ENCODE results near the gene AAMDC. TPM values are rescaled to one million over a fixed set of nuclear protein-coding genes. Genes with fewer than 3 reads are reported as not detected.

The AAMDC gene
- total RNA-seq, 1 donor from 2014 or later: 30.3 TPM

DNA sequence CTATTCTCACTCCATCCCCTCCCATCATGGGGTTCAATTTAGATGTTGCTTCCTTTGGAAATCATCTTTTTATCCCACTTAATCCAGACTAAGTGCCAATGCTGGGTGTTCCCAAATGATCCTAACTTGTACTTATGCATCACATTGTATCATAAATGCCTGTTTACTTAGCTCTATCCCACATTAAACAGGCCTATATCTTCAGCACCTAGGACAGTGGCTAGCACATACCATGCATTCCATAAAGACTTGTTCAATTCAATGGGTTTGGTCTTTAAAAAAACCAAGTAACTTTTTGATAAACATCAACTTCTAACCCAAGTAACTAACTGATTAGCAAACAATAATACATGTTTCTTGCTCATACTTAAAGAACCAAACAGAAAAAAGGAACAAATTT is 41.0 kb upstream of the AAMDC start:
- TF ChIP-seq, protein P1, sequence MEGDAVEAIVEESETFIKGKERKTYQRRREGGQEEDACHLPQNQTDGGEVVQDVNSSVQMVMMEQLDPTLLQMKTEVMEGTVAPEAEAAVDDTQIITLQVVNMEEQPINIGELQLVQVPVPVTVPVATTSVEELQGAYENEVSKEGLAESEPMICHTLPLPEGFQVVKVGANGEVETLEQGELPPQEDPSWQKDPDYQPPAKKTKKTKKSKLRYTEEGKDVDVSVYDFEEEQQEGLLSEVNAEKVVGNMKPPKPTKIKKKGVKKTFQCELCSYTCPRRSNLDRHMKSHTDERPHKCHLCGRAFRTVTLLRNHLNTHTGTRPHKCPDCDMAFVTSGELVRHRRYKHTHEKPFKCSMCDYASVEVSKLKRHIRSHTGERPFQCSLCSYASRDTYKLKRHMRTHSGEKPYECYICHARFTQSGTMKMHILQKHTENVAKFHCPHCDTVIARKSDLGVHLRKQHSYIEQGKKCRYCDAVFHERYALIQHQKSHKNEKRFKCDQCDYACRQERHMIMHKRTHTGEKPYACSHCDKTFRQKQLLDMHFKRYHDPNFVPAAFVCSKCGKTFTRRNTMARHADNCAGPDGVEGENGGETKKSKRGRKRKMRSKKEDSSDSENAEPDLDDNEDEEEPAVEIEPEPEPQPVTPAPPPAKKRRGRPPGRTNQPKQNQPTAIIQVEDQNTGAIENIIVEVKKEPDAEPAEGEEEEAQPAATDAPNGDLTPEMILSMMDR (IDR thresholded peaks at IDR 0.05): no peak
- intact Hi-C loops (cut with DNase I): no loop called here
- H3K4me3 ChIP-seq: no peak overlapping the region
- no peak overlapping the region for H3K27ac ChIP-seq
- no peaks in the 10 kb centered on the region for H3K9me3 ChIP-seq
- peaks cover 11% of the 10 kb centered on the region for H3K4me1 ChIP-seq
- H3K27me3 ChIP-seq (ENCODE audit: low read depth): no peaks in the 10 kb centered on the region
- no peak for ATAC-seq
- no peaks in the 10 kb centered on the region for H3K36me3 ChIP-seq
- DNase-seq: no peak

GRCh38 chr11:77783025-77783424 is 37.9 kb upstream of the AAMDC start:
- intact Hi-C loops (cut with DNase I): no loop called here
- TF ChIP-seq, protein P1 (IDR thresholded peaks at IDR 0.05): no peak

GRCh38 chr11:77784572-77784971 is 36.4 kb upstream of the AAMDC start:
- TF ChIP-seq, protein P1 (IDR thresholded peaks at IDR 0.05): no peak
- Histone ChIP-seq H3K27me3 (ENCODE audit: low read depth) (no peaks in the 10 kb centered on the region), H3K4me1 (peaks cover 11% of the 10 kb centered on the region), H3K36me3 (no peaks in the 10 kb centered on the region), H3K27ac (no peak overlapping the region), H3K4me3 (no peak overlapping the region), H3K9me3 (no peaks in the 10 kb centered on the region)
- DNase-seq (no peak), ATAC-seq (no peak)
- intact Hi-C loops (cut with DNase I): no loop called here

More at GRCh38 chr11:77783025-77783424, 37.9 kb upstream of the AAMDC start:
- Histone ChIP-seq H3K36me3 (no peaks in the 10 kb centered on the region), H3K4me1 (peaks cover 11% of the 10 kb centered on the region), H3K4me3 (no peak overlapping the region), H3K27me3 (ENCODE audit: low read depth) (no peaks in the 10 kb centered on the region), H3K9me3 (no peaks in the 10 kb centered on the region), H3K27ac (no peak overlapping the region)
- no peak for DNase-seq
- ATAC-seq: no peak

GRCh38 chr11:77789061-77789730 is 31.7 kb upstream of the AAMDC start:
- ATAC-seq (peak; percentile 12 to 30), DNase-seq (no peak)
- Histone ChIP-seq H3K36me3 (no peaks in the 10 kb centered on the region), H3K9me3 (no peaks in the 10 kb centered on the region), H3K4me3 (no peak overlapping the region), H3K27ac (no peak overlapping the region), H3K4me1 (no peaks in the 10 kb centered on the region), H3K27me3 (ENCODE audit: low read depth) (no peaks in the 10 kb centered on the region)
- intact Hi-C loops (cut with DNase I): no loop called here
- TF ChIP-seq, protein P1 (IDR thresholded peaks at IDR 0.05): no peak

DNA sequence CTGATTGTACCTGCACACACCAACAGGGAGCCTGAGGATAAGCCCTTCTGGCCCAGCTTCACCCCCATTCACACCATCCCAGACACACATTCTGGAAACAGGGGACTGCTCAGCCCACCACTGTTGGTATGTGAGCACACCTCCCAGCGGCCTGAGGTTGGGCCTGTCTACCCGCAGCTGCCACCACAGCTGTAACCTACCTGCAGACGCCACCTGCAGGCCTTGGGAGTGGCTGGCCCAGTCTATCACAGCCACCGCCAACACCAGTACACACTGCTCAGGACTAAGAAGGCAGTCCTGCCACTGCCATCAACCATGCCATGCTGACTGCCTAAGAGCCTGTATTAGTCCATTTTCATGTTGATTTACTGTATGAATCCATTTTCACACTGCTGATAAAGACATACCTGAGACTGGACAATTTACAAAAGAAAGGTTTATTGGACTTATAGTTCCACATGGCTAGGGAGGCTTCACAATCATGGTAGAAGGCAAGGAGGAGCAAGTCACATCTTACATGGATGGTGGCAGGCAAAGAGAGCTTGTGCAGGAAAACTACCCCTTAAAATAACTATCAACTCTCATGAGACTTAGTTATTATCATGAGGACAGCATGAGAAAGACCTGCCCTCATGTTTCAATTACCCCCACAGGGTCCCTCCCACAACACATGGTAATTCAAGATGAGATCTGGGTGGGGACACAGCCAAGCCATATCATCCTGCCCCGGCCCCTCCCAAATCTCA is 31.0 kb upstream of the AAMDC start:
- intact Hi-C loops (cut with DNase I): no loop called here
- no peaks in the 10 kb centered on the region for H3K4me1 ChIP-seq
- TF ChIP-seq, protein P1 (IDR thresholded peaks at IDR 0.05): no peak
- H3K9me3 ChIP-seq: no peaks in the 10 kb centered on the region
- no peak for DNase-seq
- no peak overlapping the region for H3K27ac ChIP-seq
- H3K36me3 ChIP-seq: no peaks in the 10 kb centered on the region
- H3K27me3 ChIP-seq (ENCODE audit: low read depth): no peaks in the 10 kb centered on the region
- H3K4me3 ChIP-seq: no peak overlapping the region
- ATAC-seq: peak in 1 of 2 donors; percentile 18

Data from lower lobe of right lung (tissue), 2 donors.